ENCODE data around the gene FITM1.

FITM1 gene

DNA sequence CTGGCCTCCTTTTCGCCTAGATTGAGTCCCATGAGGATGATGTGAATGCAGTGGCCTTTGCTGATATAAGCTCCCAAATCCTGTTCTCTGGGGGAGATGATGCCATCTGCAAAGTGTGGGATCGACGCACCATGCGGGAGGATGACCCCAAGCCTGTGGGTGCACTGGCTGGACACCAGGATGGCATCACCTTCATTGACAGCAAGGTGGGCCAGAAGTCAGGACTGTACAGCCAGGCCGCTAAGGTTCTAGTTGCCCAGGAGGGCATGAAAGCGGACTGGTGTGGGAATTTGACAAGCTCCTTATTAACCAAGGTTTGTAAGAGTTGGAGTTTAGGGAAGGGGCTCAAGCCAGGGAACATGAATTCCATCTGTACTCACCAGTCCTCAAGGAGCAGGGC, 10.8 kb upstream of the FITM1 start:
- no peak for DNase-seq (ENCODE audit: low read depth in 2 of 2)

DNA sequence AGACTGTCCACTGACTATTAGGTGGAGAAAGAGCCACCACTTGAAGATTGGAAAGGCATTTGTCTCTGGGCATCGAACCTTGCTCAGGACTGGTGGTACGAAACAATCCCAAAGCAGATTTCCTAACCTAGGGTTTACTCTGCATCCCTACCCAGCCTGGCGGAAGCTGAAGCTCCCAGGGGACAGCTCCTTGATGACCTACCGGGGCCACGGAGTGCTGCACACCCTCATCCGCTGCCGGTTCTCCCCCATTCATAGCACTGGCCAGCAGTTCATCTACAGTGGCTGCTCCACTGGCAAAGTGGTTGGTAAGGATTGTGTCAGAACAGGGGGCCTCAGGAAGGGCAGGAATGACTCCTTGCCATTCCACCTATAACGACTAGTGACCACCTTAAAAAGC, 9.2 kb upstream of the FITM1 start:
- DNase-seq (ENCODE audit: low read depth in 2 of 2) = no peak

DNA sequence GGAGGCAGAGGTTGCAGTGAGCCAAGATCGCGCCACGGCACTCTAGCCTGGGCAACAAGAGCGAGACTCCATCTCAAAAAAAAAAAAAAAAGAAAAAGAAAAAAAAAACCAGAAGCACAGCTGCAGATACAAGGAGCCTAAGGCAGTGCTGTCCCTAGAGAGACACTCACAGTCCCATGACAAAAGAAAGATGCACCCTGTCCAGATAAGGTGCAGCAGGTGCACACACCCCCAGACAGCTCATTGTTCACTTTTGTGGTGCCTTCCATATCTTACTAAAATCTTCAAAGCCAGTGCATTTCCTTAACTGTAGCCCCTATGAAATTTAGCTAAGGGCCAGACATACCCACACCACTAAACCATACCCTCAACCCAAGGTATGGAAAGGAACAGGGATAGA, 8.0 kb upstream of the FITM1 start:
- DNase-seq (ENCODE audit: low read depth in 2 of 2) = no peak

DNA sequence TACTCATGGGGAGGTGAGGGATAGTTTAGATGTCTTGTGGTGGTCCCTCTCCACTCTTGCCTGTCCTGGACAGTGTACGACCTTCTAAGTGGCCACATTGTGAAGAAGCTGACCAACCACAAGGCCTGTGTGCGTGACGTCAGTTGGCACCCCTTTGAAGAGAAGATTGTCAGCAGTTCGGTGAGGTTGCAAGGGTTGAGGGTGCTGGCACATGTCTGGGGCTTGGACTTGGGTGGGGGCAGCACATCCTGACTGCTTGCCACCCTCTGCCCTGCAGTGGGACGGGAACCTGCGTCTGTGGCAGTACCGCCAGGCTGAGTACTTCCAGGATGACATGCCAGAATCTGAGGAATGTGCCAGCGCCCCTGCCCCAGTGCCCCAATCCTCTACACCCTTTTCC, 7.6 kb upstream of the FITM1 start:
- no peak for DNase-seq (ENCODE audit: low read depth in 2 of 2)

DNA sequence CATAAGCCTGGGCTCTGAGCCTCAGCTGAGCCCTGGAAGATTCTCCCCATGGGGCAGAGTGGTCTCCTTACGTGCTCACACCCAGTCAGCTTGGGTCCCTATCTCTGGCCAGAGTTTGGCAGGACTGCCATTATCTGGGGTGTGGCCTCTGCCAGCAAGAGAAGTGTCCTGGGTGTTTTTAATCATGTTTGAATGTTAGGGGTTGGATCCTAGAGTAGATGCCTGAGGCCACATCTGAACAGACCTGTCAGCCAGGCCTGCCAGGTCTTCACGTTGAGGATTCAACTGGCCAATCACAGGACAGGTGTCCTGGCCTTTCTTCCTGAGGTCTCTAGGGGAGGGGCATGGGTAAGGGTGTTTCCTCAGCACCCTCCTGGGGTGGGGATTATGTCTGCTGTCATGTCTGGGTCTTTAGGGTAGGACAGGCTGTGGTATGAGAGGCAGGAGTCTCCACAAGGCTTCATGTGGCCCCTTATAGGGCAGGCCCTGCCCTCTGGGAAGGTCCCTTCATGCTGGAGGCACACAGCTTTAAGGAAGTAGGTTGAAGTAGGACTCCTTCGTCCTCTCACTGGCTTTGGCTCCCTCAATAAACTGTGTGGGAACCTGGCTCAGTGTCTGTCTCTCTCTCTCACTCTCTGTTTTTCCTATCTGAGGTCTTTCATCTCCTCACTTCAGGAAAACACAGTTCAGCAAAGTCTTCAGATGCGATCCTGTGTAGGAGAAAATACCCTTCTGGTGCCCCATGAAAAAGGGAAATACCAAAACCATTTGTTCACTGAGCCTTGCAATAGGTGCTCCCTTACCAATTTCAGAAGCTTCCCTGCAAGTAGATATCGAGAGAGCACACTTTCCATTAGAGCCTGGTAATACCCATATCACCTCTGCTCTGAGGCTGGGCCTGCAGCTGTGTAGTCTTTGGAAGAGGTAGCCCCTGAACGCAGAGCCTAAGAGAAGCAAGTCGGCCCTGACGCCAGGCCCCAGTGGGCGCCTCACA, 6.7 kb upstream of the FITM1 start:
- DNase-seq (ENCODE audit: low read depth in 2 of 2) = no peak

DNA sequence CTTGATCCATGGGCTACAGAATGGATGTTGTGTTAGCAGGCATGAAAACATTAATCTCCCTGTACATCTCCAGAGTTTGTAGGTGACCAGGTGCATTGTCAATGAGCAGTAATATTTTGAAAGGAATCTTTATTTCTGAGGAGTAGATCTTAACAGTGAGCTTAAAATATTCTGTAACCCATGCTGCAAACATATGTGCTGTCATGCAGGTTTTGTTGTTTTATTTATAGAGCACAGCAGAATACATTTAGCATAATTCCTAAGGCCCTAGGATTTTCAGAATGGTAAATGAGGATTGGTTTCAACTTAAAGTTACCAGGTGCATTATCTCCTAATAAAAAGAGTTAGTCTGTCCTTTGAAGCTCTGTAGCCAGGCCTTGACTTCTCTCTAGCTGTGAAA, 3.5 kb upstream of the FITM1 start:
- no peak for DNase-seq (ENCODE audit: low read depth in 2 of 2)

DNA sequence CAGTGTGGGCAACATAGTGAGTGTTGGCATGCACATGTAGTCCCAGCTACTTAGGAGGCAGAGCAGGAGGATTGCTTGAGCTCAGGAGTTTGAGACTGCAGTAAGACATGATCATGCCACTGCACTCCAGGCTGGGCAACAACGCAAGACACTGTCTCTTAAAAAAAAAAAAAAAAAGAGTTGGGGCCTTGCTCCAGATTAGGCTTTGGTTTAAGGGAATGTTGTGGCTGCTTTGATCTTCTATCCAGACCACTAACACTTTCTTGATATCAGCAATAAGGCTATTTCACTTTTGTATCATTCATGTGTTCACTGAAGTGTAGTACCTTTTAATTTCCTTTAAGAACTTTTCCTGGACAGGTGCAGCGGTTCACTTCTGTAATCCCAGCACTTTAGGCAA, 2.8 kb upstream of the FITM1 start:
- DNase-seq (ENCODE audit: low read depth in 2 of 2) = no peak

DNA sequence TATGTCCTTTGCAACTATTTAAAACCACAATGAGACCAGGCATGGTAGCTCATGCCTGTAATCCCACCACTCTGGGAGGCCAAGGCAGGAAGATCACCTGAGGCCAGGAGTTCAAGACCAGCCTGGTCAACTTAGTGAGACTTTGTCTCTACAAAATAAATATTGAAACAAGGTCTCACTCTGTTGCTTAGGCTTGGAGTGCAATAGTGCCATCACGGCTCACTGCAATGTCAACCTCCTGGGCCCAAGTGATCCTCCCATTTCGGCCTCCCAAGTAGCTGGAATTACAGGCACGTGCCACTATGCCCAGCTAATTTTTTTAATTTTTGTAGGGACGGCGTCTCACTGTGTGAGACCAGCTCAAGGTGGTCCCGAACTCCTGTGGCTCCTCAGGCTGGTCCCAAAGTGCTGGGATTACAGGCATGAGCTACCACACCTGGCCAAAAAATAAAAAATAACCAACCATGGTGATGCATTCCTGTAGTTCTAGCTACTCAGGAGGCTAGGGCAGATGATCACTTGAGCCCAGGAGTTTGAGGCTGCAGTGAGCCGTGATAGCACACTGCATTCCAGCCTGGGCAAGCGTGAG, 955 bp upstream of the FITM1 start:
- no peak for DNase-seq (ENCODE audit: low read depth in 2 of 2)

DNA sequence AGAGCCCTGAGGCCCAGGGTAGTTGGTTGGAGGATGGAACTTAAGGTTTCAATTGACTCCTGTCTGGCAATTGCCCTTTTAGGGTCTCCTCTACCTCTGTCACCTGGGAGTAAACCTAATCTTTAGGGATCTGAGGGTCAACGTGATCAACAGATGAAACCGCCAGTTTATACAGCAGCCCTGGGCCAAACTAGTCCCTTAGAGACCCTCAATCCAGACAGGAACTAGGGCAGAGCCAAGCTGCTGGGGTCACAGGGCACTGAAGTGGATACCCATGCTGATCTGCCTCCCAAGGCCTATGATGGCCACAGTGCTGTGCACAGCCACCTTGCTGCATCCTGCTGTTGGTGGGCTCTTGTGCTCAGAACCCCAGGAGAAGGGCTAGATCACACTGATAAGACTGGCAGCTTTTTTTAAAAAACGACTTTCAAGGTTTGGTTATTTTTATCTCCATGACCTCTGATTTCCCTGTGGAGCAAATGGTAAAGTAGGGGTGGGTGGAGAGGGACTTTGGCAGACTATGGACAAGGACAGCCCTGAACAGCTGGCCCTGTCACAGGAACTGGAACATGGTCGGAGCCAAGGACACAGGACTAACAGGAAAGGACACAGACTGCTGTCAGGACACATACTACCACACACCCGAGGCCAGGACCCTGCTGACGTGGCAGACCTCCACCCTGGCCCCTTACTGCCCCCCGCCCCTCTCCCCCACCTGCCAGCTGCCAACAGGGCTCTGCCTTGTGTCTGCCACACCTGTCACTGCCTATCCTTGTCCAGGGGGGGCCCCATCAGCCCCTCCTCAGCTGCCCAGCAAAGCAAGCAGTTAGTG, 474 bp downstream of the FITM1 start:
- no peak for DNase-seq (ENCODE audit: low read depth in 2 of 2)

DNA sequence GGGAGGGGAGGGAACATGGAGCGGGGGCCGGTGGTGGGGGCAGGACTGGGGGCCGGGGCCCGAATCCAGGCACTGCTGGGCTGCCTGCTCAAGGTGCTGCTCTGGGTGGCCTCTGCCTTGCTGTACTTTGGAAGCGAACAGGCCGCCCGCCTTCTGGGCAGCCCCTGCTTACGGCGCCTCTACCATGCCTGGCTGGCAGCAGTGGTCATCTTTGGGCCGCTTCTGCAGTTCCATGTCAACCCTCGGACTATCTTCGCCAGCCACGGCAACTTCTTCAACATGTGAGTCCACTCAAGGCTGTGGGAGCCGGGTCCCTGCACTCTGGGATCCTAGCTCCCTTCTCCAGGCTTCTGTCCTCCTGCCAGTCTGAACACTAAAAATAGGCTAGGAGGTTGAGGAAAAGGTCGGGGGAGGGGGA, 1.1 kb downstream of the FITM1 start:
- no peak for DNase-seq (ENCODE audit: low read depth in 2 of 2)

DNA sequence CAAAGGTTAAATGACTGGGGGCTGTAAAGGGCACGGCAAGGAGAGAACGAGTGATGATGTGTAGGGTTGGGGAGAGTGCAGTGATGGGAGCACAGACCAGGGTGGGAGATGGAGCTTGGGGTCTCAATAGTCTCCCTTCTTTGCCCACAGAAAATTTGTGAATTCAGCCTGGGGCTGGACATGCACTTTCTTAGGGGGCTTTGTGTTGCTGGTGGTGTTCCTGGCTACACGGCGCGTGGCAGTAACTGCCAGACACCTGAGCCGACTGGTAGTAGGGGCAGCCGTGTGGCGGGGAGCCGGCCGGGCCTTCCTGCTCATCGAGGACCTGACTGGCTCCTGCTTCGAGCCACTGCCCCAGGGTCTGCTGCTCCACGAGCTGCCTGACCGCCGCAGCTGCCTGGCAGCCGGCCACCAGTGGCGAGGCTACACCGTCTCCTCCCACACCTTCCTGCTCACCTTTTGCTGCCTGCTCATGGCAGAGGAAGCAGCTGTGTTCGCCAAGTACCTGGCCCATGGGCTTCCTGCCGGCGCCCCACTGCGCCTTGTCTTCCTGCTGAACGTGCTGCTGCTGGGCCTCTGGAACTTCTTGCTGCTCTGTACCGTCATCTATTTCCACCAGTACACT, 1.7 kb downstream of the FITM1 start:
- DNase-seq (ENCODE audit: low read depth in 2 of 2) = peak in 1 of 2 donors; percentile 27

DNA sequence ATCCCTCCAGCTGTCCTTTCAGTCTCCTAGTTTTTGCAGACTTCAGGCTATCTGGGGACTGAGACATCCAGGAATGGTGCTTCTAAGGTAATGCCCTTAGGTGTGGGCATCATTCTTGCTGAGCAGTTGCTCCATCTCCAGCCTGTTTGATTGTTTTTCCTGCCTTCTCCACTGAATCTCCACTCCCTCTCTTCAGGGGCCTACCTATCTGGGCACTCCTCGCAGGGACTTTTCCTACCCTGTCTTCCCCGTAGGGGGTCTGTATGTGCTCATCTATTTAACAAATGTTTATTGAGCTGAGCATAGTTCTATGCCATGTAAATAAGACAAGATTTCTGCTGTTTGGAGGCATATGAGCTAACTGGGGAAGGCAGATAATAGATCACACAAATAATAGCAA, 2.5 kb downstream of the FITM1 start:
- DNase-seq (ENCODE audit: low read depth in 2 of 2) = no peak

DNA sequence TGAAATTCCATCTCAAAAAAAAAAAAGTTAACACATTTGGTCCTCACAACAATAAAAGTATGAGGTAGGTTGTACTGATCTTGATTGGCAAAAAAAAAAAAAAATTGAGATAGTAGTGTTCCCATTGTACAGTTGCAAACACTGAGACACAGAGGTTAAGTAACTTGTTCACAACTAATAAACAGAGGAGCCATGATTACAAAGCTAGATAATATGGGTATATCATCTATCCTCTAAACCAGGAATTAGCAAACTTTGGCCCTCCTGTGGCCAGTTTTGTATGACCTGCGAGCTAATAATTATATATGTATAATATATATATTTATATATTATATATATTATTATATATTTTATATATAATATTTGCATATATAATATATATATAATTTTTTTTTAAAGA, 3.3 kb downstream of the FITM1 start:
- DNase-seq (ENCODE audit: low read depth in 2 of 2) = no peak

DNA sequence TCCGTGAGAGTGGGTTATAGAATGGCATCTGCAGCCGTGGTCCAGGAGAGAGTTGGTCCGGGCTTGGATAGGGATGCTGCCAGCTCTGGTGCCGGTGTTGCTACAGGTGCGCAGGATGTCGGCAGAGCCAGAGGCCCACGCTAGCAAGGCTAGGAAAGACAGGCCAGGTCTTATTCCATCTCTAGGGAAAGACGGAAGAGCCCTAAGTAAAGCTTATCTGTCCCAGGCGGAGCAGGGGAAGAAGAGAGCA, 5.0 kb downstream of the FITM1 start:
- DNase-seq (ENCODE audit: low read depth in 2 of 2) = no peak

DNA sequence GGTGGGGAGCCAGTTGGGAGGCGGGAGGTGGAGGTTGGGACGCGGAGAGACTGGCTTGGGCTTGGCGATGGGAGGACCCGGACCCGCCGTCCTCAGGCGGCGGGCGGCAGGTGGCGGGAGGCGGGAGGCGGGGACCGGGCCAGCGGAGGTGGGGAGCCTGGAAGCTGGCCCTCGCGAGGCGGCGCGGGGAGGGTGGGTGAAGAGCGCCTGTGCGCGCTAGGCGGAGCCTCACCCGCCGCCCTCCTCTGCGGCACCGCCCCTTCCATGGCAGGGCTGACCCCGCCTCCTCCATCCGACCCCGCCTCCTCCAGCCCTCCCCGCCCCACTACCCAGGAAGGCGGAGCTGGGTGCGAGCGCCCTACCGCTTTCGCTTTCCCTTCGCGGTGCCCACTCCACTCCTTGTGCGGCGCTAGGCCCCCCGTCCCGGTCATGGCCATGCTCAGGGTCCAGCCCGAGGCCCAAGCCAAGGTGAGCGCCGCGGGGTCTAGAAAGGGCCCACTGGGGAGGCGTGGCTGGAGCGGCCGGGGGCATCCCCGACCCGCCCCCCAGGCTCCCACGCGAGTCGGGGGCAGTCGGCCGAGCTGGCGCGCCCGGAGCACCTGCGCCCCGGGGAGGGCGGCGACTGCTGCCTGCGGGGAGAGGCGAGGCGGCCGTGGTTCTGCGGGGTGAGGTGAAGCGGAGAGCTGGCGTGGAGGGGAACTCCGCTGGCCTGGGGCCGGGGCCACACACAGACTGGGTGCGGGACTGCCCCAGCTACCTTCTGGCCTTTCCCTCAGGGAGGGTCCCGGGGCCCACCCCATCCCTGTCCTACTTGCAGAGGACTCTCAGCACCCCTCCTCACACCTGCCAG, 5.6 kb downstream of the FITM1 start, which contains the start of gene PSME1:
PSME1 (plus strand) TSS at position 361 of the 850 bp plus-strand sequence; CDS start at position 430, 69 bp downstream.
- DNase-seq (ENCODE audit: low read depth in 2 of 2) = peak; percentile 94

DNA sequence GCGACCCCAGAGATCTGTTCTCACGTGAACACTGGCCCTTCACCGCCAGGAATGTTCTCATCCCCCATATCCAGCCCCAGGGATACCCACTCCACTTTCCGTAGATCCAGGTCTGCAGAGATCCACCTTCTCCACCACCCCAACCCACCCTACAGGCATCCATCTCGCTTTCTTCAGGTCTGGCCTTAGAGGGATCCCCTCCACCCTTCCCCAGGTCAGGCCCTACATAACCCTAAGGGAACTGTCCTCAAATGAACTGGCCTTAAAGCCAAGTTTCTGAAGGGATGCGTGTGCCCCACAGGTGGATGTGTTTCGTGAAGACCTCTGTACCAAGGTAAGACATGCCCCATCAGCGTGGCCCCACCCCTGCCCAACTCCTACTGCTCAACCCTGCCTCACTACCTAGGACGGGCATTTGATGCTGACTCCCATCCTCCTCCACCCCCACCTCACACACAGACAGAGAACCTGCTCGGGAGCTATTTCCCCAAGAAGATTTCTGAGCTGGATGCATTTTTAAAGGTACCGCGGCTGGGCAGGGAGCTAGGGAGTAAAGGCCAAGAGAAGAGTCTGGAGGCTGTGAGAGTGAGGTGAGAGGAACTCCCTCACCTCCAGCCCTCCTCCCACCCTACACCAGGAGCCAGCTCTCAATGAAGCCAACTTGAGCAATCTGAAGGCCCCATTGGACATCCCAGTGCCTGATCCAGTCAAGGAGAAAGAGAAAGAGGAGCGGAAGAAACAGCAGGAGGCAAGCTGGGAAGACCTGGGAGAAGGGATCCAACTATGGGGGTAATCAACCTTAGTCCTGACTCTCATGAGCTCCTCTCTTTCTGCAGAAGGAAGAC, 6.4 kb downstream of the FITM1 start:
- no peak for DNase-seq (ENCODE audit: low read depth in 2 of 2)

DNA sequence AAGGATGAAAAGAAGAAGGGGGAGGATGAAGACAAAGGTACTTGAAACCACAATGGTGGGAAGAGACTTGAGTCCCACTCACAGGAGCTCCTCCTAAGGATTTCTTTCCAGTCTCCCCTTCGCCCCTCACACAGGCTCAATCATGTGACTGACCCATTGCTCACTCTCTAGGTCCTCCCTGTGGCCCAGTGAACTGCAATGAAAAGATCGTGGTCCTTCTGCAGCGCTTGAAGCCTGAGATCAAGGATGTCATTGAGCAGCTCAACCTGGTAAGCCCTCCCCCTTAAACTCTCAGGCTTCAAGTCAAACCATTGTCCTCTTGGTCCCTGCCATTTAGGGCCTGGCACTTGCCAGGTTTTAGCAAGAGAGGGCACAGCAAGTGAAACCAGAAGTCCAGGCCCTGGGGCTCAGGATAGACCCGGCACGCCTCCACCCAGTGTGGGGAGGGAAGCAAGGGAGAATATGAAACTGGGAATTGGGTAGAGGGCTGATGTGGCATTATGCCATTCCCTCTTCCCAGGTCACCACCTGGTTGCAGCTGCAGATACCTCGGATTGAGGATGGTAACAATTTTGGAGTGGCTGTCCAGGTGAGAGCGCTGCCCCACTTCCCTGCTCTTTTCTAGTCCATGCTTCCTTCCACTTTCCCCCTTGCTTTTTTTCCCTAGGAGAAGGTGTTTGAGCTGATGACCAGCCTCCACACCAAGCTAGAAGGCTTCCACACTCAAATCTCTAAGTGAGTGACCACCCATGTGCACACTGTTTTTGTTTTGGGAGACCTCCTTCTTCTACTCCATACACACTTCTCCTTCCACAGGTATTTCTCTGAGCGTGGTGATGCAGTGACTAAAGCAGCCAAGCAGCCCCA, 7.3 kb downstream of the FITM1 start:
- DNase-seq (ENCODE audit: low read depth in 2 of 2) = no peak

DNA sequence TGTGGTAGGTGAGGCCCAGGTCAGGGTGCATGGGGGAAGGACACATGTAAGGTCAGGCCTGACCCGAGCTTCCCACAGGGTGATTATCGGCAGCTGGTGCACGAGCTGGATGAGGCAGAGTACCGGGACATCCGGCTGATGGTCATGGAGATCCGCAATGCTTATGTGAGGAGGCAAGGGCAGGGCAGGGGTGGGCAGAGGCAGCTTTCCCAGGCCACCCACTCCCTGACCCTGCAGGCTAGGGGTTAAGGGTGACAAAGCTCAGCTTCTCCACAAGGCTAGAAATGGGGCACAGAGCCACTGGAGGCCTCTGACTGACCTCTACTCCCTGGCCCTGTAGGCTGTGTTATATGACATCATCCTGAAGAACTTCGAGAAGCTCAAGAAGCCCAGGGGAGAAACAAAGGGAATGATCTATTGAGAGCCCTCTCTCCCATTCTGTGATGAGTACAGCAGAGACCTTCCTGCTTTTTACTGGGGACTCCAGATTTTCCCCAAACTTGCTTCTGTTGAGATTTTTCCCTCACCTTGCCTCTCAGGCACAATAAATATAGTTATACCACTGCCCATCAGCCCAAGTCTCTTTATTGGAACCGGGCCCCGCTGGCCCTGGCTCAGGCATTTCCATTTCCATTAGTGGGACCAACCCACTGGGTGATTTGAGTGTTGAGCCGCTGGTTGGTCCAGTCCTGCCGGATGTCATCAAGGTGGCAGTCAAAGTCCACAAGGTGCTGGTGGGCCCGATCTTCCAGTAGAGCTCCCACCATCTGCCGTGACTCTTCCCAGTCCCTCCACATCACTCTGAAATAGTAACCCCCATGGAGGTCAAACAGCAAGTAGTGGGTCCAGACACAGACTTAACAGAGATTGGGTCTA, 8.2 kb downstream of the FITM1 start:
- DNase-seq (ENCODE audit: low read depth in 2 of 2) = no peak
